HG03108 (cell line): ENCODE data around the gene AUTS2.

Source experiments
- ATAC-seq: cut with Tn5 transposase; IDR thresholded peaks from one replicate; pipeline ENCODE4 v1.9.1; 2021; ENCODE audit warnings: moderate library complexity; ENCODE audit not compliant: unreplicated experiment

AUTS2 gene

DNA sequence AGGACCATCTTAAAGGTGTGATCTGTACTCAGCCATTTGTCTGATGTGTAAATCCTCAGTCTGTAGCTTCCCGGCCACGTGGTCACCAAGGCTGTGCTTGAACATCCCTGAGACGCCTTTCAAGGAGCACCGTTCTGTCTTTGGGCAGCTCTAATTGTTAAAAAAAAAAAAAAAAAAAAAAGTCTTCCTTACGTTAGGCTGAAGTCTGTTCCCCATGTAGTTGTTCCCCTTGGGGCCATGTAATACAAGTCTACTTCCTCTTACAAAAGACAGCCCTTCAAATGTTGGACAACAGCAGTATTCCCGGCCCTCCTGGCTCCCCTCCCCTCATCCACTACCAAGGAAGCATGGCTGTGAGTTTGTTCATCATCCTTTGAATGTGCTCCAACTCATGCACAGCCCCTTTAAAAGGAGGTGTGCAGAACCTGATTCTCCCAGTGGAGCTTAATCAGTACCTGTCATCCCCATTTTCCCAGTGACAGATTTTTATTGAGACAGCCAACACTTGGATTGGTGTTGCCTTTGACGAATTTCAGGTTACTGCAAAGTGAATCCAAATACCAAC is 1141.5 kb downstream of the AUTS2 start:
- ATAC-seq, result no peak

DNA sequence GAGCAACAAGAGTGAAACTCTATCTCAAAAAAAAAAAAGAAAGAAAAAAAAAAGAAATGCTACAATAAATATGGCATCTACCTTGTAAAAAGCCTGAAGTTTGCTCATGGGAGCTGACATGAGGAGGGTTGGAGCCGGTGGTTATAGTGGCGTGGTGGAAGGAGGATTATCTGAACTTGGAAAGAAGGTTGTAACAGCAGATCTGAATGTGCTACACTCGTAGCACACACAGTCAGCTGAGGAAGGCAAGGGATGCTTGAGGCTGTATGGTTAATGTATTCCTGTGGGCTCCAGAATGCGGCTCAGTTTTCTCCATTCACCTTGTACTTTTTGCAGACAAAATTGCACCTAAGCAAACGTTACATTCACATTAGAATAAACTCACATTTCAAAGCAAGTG is 1143.4 kb downstream of the AUTS2 start:
- no peak for ATAC-seq

DNA sequence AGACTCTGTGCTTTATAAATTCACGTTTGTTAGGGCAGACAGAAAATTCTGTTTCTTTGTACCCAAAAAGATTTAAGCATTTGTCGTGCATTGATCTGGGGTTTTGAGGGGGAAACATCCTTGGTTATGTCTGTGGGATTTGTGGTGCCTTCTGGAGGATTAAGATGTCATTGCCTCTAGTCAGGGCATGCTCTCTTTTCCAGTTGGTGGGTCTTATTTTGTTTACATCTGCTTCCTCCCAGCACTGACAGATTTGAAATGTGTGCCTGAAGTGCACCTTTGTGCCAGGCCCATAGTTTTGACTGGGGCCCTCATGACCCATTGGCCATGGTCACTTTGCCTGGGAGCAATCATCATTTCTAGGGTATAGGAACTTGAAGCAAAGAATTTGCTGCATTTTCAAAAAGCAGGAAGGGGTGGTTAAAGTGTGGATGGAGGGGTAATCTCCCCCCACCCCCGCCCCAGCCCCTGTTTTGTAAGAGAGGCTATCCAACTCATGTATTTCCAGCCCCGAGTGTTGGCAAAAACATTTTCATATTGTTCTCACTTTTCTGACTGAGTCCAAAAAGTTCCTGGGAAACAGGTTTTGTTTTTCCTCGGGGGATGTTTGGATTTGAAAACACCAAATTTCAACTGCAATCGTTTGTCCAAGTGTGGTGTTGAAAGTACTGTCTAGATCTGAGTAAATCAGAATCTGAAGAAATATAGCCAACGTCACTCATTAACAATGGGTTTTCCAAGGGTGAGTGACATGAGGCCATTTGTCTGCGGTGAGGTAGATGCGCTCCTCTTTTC is 1145.5 kb downstream of the AUTS2 start:
- no peak for ATAC-seq

DNA sequence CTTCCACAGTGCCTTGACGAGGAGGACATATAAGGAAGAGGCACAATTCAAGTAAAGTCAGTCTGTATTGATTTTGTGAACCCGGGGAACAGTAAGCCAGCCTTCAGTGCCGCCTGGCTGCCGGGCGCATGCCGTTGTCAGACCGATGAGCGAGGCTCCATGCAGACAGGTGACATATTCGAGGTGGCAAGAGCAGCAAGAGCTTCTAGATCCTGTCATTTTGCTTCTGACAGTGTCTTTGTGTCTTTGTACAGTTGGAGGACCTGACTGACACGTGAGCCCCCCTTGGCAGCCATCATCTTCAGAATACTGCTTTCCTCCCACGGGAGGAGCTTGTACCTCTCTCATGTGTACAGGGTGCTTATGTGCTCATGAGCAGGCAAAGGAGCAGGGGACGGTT is 1146.2 kb downstream of the AUTS2 start:
- ATAC-seq, result no peak

DNA sequence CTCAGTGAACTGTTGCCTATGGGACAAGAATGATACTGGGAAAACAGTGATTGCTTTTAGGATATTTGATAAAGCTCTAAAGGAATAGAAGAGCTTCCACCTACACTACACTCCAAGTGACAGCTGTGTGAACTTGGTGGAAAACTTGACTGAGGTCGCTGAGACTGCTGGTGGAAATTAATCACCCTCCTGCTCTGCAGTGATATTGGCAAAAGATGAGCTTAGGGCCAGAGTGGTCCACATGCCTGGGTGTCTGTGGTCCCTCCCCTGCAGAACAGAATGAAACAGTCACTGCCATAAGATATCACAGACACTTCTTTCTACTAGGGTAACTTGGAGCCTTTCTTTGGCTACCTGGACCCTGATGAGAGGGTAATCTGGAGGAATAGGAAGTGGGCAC is 1151.6 kb downstream of the AUTS2 start:
- ATAC-seq, result no peak

DNA sequence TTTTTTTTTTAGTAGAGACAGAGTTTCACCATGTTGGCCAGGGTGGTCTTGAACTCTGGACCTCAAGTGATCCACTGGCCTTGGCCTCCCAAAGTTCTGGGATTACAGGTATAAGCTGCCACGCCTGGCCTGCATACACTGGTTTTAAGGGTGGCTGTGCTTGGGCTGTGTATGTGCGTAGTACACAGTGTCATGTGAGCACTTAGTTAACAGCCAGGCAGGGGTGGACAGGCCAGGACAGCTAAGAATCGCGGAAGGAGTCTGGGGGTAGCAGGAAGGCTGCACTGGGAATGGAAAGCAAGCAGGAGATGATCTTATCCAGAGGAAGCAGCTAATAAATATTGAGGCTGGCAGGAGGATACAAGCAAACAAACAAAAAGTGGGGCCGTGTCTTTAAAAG is 1153.6 kb downstream of the AUTS2 start:
- no peak for ATAC-seq

DNA sequence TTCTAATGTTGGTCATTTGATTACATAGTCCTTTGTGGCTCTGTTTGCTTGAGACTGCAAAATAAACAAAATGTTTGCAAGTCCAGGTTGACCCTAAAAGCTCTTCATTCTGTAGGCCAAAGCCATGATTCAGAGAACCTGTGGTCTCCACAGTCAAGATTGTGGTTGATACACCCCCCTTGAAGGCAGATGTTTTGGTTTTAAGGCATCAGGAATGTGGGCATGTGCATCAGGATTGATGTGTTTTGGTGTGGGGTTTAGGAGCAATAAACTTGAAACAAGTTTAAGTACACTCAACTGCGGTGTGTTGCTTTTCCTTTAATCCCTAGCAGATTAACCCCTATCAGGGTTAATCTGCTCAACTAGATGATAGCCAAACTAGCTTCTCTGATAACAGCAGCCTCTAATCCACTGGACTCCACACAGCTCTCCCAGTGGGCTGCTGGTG is 1154.5 kb downstream of the AUTS2 start:
- ATAC-seq, result no peak

DNA sequence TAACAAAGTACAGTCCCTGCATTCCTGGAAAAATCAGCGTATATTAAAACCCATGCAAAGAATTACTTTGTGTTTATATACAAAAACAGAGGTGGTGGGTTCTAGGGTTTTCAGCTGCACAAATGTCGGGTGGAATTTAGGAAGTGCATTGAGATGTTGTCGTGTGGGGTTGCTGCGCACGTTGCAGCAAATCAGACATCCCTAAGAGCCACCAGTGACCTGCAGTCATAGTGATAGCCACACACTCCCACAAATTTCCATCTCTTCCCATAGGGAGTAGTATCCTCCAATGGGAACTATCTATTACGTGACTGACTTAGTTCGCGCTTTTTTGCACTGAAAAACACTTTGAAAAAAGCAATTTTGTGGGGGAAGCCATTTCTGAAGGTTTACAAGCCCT is 1158.5 kb downstream of the AUTS2 start:
- no peak for ATAC-seq

DNA sequence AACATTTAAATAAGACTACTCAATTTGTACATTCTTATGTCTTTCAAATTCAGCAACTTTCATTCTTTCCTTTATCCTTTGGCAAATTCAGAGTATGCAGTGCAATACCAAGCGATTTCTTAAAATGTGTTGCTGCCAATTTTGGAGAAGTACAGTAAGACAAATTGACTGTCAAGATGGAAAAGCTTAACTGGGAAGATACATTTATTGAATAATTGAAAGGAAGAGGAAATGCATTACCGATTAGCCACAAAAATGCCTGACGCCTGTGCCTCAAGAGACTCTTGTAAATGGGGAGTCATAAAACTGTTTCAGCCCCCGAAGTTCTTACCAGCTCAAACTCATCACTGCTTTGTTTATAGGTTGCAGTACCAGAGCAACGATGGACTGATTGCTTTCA is 1160.4 kb downstream of the AUTS2 start:
- ATAC-seq, result no peak

DNA sequence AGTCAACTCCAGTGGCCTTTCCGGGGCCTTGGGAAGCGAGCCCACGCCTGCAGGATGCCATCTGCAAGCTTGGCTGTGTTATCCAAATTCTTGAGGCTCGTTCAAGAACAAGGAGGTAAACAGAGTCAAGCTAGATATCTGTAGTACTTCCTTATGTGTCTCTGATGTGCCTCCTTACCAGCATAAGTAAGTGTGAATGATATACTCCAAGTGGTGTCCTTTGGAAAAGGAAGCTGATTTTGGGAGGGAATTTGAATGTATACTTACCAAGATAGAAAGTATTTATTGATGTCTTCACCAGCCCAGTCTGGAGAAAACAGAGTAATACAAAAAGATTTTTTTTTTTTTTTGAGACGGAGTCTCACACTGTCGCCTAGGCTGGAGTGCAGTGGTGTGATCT is 1161.4 kb downstream of the AUTS2 start:
- no peak for ATAC-seq

DNA sequence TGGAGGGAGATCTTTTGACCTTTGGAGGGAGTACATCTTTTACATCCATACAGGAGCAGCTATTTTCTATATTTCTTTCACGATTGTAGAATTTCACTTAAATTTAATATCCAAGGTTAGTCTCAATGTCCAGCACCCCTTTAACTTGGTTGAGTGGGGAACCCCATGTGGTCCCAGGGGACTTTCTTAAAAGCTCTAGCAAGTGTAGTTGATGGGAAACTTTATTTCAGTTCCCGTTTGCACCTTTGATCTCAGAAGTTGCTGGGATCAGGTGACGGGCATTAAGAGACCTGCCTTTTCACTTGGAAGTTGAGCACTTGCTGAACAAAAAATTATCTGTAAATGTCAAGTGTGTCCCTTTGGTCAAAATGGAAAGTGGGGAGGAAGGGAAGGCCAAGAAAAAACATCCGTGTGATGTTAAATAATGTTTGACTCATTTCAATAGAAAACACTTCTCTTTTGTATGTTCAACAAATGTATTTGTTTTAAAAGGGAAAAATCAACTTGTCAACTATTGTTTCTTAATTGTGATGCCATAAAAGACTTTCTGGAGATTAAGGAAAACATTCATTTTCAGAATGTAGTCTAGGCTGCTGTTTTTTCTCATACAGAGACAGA is 1163.5 kb downstream of the AUTS2 start:
- no peak for ATAC-seq

DNA sequence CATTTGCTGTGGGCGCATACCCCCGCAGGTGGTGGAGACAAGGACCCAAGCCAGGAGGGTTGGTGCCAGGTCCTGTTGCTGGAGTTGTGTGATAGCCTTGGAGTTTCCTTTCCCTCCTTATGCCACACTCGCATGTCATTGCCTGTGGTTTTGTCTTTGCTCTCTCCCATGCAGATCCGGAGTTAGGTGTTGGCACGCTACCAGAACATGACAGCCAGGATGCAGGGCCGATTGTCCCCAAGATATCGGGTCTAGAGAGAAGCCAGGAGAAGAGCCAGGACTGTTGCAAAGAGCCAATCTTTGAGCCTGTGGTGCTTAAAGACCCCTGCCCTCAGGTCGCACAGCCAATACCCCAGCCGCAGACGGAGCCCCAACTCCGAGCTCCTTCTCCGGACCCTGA is 1164.4 kb downstream of the AUTS2 start:
- ATAC-seq, result no peak

DNA sequence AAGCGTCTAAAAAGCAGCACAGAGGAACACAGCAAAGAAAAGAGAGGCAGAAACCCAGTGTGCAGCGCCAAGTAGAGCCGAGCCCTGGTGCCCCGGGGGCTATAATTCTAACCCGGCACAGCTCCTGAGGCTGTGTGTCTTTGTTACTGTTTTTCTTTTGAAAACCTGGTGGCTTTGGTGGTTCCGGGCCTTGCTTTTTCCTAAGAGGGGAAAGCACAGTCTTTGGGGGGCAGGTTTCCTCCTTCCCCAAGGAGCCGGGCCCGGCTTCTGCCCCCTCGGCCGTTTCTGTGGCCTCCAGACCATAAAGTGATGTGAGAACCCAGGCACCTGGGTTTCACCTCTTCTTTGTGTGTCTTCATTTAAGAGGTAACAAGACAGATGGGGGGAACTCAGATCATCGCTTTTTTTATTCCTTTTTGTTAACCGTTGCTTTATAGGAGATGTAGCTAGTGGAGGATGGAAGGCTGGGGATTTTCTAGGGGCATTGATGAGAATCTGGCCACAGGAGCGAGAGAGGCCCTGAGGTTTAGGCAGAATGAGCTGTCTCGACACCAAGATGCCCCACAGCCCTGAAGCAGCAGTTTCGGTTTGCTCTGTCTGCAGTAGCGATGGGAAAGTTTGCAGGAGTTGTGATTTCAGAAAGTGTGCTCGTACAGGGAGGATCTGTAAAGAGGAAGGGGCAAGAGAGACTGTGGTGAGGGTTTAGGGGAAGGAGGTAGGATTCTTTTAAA is 1165.9 kb downstream of the AUTS2 start:
- ATAC-seq, result peak; percentile 85

DNA sequence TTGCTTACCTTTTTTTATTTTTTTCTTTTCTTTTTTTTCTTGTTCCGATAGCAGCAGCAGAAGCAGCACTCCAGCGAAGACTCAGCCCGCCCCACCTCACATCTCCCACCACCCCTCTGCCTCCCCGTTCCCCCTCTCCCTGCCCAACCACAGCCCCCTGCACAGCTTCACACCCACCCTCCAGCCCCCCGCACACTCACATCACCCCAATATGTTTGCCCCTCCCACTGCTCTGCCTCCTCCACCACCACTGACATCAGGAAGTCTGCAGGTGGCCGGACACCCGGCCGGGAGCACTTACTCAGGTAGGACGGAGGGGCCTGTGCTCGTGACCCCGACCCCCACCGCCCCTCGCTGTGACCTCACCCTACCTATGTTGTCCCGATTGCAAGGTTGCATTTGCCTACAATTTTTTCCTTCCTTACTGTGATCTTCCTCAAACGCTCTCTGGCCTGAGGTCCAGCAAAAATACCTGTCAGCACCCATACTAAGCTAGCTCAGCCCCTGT is 1166.5 kb downstream of the AUTS2 start:
- no peak for ATAC-seq

DNA sequence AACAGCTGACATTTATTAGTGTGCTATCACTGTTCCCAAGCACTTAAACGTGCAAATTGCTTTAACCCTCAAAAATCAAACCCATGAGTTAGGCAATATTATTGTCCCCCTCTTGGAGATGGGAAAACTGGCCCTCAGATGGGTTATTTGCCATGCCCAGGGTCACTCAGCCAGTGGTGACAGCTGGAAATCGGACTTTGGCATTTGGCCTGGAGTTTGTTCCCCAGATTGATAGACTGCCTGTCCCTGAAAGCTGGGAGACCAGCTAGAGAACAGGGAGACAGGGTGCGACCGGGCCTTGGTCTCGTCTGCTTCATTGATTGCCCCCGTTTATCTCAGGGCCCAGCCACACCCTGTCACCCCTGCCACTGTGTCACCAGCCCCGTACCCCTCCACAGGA is 1167.4 kb downstream of the AUTS2 start:
- no peak for ATAC-seq

DNA sequence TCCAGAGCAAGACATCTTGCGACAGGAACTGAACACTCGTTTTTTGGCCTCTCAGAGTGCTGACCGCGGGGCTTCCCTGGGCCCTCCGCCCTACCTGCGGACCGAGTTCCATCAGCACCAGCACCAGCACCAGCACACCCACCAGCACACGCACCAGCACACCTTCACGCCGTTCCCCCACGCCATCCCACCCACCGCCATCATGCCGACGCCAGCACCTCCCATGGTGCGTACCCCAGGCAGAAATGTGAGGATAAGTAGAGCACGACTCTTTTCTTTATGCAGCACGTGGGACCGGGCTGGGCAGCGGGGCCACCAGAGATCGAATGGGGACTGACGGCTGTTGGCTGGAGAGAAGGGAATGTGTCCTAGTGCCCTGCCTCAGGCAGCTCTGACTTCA is 1167.8 kb downstream of the AUTS2 start:
- ATAC-seq, result no peak

DNA sequence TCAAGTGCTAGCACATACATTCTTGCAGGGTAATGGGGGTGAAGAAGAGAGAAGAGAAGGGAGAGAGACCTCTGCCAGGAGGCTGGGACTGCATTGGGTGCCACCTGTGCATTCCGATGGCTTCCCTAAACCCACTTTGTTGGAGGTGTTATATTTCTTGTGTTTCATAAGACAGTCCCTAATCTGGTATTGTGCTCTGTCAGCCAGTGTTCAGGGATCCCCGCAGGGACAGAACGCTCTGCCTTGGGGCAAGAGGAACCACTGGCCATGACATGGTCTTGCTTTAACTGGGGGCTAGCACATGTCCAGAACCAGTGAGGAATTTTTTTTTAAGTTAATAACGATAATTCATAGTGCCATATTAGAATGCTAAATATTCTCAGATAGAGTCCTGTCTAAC is 1168.4 kb downstream of the AUTS2 start:
- ATAC-seq, result no peak

DNA sequence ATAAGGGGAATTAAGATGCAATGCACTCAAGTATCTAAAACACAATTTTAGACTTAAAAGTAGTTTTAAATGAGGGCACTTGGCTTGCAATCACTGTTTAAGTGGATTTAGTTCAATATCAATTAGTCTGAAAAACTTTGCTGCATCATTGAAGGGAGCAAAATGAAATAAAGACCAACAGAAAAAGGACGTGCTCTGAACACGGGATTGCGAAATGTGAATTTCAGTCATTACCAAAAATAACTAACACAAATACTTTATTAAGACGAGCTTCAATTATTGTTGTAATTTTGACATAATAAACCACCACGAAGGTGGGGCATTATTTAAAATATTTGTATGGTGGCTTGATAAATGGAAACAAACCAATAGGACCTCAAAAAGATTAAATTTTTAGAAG is 1171.9 kb downstream of the AUTS2 start:
- ATAC-seq, result no peak

DNA sequence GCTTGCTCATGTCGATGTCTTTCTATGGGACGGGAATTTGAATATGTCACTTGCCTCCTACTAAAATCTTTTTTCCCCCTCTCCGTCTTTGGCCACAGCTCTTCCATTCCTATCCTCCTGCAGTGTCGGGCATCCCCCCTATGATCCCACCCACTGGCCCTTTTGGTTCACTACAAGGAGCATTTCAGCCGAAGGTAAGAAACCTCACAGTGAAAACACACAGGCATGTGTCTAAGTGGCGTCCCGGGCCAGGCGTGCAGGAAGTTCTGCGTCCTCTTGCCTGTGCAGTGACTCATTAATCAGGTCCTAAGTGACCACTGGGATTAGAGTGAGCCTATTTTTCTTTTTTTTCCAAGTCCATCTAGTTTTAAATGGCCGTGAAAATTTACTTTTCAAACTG is 1173.2 kb downstream of the AUTS2 start:
- ATAC-seq, result no peak

DNA sequence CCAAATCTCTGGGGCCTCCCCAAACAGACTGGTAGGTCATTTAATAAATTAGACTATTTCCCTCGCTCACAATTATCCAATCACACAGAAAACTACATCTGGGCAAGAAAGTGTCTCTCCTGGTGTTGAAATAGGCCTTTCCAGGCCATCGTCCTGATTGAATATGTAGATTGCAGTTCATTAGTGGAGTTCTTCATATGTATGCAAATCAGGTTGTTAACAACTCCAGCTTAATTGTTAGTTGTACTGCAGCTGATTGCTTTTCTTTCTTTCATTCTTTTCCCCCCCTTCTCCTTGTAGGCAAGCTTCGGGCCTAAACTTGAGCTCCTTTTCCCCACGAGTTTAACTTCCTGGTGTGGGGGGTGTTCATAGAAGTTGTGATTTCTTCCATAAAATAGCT is 1174.6 kb downstream of the AUTS2 start:
- ATAC-seq, result no peak

DNA sequence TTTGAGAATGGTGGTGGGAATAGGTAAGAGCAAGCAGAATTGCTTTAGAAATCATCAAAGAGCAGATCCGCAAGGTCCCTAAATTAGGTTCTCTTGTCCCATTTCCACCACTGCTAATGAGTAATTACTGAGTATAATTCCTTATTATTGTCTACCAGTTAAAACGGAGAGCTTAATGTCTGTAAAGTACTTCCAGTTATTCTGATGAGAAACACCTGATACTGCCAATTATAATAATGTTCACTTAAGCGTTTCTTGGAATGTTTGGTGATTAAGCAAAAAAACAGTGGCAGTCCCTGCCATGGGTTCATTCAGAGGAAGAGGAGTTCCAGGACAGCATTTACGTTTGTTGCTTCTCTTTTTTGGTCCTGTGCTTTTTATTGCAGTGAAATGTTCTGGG is 1175.1 kb downstream of the AUTS2 start:
- no peak for ATAC-seq
